Tibial artery (tissue), 4 donors: ENCODE data around the gene SPDYC.

Source experiments
- DNase-seq, 2 donors: peaks; one replicate each; pipeline ENCODE4 v3.0.0-alpha.2; 2019
- H3K27ac ChIP-seq, 2 donors: fragments of 200-600 bp; sonication (generic) in 1 of 2; 1 replicate in 1 of 2; 2 replicates in 1 of 2; pipeline ENCODE4 v1.5.1; 2018 to 2019; ENCODE audit warnings: mild to moderate bottlenecking in 1 of 2
- H3K27me3 ChIP-seq, 2 donors: fragments of 200-600 bp; sonication (generic) in 1 of 2; one replicate each; pipeline versions ENCODE4 v1.5.1 to v1.6.0; 2016 to 2019
- H3K36me3 ChIP-seq, 3 donors: fragments of 200-600 bp; sonication (generic) in 2 of 3; one replicate each; pipeline ENCODE4 v1.5.1; 2016 to 2019; ENCODE audit warnings: mild to moderate bottlenecking in 2 of 3
- H3K4me1 ChIP-seq, 4 donors: fragments of 200-600 bp; sonication (generic) in 2 of 4; 1 replicate in 3 of 4; 2 replicates in 1 of 4; pipeline ENCODE4 v1.5.1; 2016 to 2019
- H3K4me3 ChIP-seq, 2 donors: fragments of 200-600 bp; sonication (generic) in 1 of 2; 1 replicate in 1 of 2; 2 replicates in 1 of 2; pipeline ENCODE4 v1.5.1; 2018 to 2019; ENCODE audit warnings: mild to moderate bottlenecking in 2 of 2
- H3K9me3 ChIP-seq, 3 donors: fragments of 200-600 bp; sonication (generic) in 1 of 3; one replicate each; pipeline ENCODE4 v1.5.1; 2016 to 2019
- intact Hi-C: fragments of 100-400 bp; cut with DNase I; formaldehyde crosslinking; loops from one replicate; pipeline ENCODE4 v1.15.0; 2023; ENCODE audit warnings: low total_unique reads
- TF ChIP-seq, protein P1 (sequence below), 2 experiments: fragments of 200-600 bp in 1 of 2; fragments of 450-650 bp in 1 of 2; IDR thresholded peaks; one replicate each; pipeline ENCODE4 v1.5.1; 2017 to 2019; ENCODE audit warnings: antibody characterized with exemption in 2 of 2, mild to moderate bottlenecking in 1 of 2, moderate library complexity in 1 of 2

Gene SPDYC

DNA sequence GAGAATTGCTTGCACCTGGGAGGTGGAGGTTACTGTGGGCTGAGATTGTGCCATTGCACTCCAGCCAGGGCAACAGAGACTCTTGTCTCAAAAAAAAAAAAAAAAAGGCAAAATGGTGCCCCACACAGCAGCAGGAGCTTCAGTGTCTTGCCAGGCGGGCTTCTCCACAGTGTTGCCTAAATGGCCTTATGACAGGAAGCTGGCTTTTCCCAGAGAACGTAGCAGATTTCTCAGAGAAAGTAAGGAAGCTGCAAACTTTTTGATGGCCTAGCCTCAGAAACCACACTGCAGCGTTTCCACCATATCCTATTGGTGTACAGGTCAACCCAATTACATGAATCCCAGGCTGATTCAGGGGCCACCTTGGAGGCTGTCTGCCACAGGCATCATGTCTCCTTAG, 12.7 kb upstream of the SPDYC start:
- no peaks in the 10 kb centered on the region for H3K27me3 ChIP-seq
- H3K4me1 ChIP-seq, result no peaks in the 10 kb centered on the region
- intact Hi-C loops, result no loop called here
- no peak for DNase-seq
- H3K36me3 ChIP-seq, result no peaks in the 10 kb centered on the region
- TF ChIP-seq, protein P1, sequence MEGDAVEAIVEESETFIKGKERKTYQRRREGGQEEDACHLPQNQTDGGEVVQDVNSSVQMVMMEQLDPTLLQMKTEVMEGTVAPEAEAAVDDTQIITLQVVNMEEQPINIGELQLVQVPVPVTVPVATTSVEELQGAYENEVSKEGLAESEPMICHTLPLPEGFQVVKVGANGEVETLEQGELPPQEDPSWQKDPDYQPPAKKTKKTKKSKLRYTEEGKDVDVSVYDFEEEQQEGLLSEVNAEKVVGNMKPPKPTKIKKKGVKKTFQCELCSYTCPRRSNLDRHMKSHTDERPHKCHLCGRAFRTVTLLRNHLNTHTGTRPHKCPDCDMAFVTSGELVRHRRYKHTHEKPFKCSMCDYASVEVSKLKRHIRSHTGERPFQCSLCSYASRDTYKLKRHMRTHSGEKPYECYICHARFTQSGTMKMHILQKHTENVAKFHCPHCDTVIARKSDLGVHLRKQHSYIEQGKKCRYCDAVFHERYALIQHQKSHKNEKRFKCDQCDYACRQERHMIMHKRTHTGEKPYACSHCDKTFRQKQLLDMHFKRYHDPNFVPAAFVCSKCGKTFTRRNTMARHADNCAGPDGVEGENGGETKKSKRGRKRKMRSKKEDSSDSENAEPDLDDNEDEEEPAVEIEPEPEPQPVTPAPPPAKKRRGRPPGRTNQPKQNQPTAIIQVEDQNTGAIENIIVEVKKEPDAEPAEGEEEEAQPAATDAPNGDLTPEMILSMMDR (IDR thresholded peaks at IDR 0.05), result no peak
- no peak overlapping the region for H3K4me3 ChIP-seq
- H3K27ac ChIP-seq, result no peak overlapping the region
- H3K9me3 ChIP-seq, result no peaks in the 10 kb centered on the region

DNA sequence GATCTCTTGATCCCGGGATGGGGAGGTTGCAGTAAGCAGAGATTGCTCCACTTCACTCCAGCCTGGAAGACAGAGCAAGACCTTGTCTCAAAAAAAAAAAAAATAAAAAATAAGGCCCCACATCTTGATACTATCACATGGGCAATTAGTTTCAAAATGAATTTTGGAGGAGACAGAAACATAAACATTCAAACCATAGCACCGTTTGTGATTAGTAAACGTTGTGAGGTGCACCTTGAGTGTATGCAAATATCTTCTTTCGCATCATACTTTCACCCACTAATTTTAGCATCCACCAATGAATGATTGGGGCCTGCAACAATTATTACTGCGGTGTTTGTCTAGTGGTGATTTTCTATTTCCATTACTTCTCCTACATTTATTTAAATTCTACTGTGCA, 11.0 kb upstream of the SPDYC start:
- H3K4me1 ChIP-seq, result no peaks in the 10 kb centered on the region
- H3K4me3 ChIP-seq, result no peak overlapping the region
- no peaks in the 10 kb centered on the region for H3K27me3 ChIP-seq
- no peaks in the 10 kb centered on the region for H3K9me3 ChIP-seq
- intact Hi-C loops, result no loop called here
- TF ChIP-seq, protein P1 (IDR thresholded peaks at IDR 0.05), result no peak
- no peak overlapping the region for H3K27ac ChIP-seq
- no peaks in the 10 kb centered on the region for H3K36me3 ChIP-seq
- no peak for DNase-seq

DNA sequence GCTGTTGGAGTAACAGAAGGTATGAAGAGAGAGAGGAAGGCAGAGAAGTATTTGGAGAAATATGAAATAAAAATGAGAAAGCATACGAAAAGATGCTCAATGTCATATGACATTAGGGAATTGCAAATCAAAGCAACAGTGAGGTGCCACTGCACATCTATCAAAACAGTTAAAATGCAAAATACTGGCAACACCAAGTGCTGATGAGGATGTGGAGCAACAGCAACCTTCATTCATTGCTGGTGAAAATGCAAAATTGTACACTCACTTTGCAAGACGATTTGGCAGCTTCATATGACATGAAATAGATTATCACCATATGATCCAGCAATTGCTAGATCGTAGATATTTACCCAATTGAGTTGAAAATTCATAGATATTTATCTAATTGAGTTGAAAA, 9.4 kb upstream of the SPDYC start:
- no peaks in the 10 kb centered on the region for H3K4me1 ChIP-seq
- TF ChIP-seq, protein P1 (IDR thresholded peaks at IDR 0.05), result no peak
- H3K9me3 ChIP-seq, result no peaks in the 10 kb centered on the region
- DNase-seq, result no peak
- no peak overlapping the region for H3K4me3 ChIP-seq
- H3K27me3 ChIP-seq, result no peaks in the 10 kb centered on the region
- intact Hi-C loops, result no loop called here
- no peak overlapping the region for H3K27ac ChIP-seq
- H3K36me3 ChIP-seq, result no peaks in the 10 kb centered on the region

DNA sequence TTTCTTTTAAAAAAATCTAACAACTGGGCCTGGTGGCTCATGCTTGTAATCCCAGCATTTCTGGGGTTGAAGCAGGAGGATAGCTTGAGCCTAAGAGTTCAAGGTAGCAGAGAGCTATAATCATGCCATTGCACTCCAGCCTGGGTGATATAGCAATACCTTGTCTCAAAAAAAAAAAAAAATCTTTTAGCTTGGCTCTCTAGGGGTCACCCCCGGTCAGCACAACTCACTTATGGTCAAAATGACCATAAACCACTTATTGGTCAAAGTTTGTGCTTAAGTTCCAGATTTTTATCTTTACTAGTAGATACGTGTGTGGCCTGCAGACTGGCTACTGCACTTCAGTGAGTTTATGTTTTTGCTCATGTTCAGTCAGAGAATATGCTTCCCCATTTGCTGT, 6.3 kb upstream of the SPDYC start:
- Histone ChIP-seq H3K27ac (no peak overlapping the region), H3K4me3 (no peak overlapping the region)

DNA sequence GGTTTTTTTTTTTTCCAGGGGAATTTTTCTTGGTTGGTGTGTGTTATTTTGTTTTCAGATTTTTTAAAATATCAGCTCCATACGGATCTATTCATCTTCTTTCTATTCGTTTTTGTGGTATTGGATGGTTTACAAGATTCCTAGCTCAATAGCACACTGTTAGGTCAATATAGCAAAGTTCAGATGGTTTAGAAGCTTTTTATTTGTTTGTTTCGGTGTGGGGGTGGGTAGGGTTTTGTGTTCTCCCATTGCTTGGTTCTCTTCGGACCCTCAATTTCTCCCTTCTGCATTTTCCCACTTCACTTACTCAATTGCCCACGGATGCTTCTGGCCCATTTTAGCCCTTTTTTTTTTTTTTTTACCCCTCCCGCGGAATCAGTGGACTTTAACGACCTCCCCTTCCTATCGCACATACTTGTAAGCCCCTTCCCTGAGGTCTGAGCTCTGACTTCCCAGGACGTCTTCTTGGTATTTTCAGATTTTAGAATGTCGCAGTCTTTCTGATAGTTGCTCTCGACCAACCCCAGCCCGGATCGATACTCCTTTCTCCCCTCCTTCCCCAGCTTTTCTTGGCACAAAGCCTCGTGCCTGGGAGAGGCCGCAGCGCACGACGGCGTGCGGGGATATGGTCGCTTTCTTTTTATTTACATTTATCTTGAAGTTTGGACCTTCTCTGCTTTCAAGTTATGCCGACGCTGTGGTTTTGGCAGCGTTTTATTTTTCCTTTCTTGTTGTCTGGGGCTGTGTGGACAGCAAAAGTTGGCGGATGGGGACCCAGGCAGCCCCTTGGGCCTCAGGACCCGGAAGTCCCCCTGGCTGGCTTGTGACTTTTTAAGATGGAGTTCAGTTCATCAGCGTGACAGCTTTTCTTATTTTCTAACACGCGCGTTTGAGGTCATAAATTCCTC, 4.4 kb upstream of the SPDYC start:
- peak overlapping the region; percentile 1 to 32 for H3K4me3 ChIP-seq
- no peak for DNase-seq

More for the DNA sequence above, 6.3 kb upstream of the SPDYC start:
- H3K27me3 ChIP-seq, result no peaks in the 10 kb centered on the region
- TF ChIP-seq, protein P1 (IDR thresholded peaks at IDR 0.05), result no peak
- peaks cover 0 to 4% (median 0%) of the 10 kb centered on the region in 4 donors for H3K4me1 ChIP-seq
- DNase-seq, result no peak
- intact Hi-C loops, result no loop called here
- no peaks in the 10 kb centered on the region for H3K9me3 ChIP-seq
- no peaks in the 10 kb centered on the region for H3K36me3 ChIP-seq

More for the DNA sequence above, 4.4 kb upstream of the SPDYC start:
- no peaks in the 10 kb centered on the region for H3K9me3 ChIP-seq
- TF ChIP-seq, protein P1 (IDR thresholded peaks at IDR 0.05), result no peak
- intact Hi-C loops, result no loop called here
- peaks cover 0 to 4% (median 0%) of the 10 kb centered on the region in 4 donors for H3K4me1 ChIP-seq
- peak overlapping the region in 1 of 2 donors; percentile 22 for H3K27ac ChIP-seq
- H3K36me3 ChIP-seq, result no peaks in the 10 kb centered on the region
- no peaks in the 10 kb centered on the region for H3K27me3 ChIP-seq
